Gastrocnemius medialis (tissue), 4 donors: ENCODE results near the gene PDIA5. TPM values are rescaled to one million over a fixed set of nuclear protein-coding genes. Genes with fewer than 3 reads are reported as not detected.
A peak's percentile ranks its signal among the peaks of the same experiment; 100 is the strongest.

Experiments used
- ATAC-seq, 2 donors: fragments of 150-250 bp; one replicate each; pipeline ENCODE4 v1.9.1; 2016
- DNase-seq, 2 donors: peaks; one replicate each; pipeline ENCODE4 v3.0.0-alpha.2; 2019
- H3K27ac ChIP-seq, 4 donors: fragments of 200-600 bp; sonication (generic); 1 replicate in 1 of 4; 2 replicates in 3 of 4; pipeline ENCODE4 v1.5.1; 2016 to 2018; ENCODE audit warnings: mild to moderate bottlenecking in 2 of 4, moderate library complexity in 1 of 4
- H3K27me3 ChIP-seq, 3 donors: fragments of 200-600 bp; sonication (generic) in 2 of 3; 1 replicate in 1 of 3; 2 replicates in 2 of 3; pipeline versions ENCODE4 v1.5.1 to v1.6.0; 2016 to 2019; ENCODE audit warnings: mild to moderate bottlenecking in 1 of 3, moderate library complexity in 1 of 3
- H3K36me3 ChIP-seq, 2 donors: fragments of 200-600 bp; sonication (generic) in 1 of 2; one replicate each; pipeline ENCODE4 v1.5.1; 2017 to 2018
- H3K4me1 ChIP-seq, 2 donors: fragments of 200-600 bp; sonication (generic) in 1 of 2; one replicate each; pipeline ENCODE4 v1.5.1; 2016 to 2017; ENCODE audit warnings: mild to moderate bottlenecking in 2 of 2
- H3K4me3 ChIP-seq, 4 donors: fragments of 200-600 bp; sonication (generic) in 3 of 4; 1 replicate in 1 of 4; 2 replicates in 3 of 4; pipeline ENCODE4 v1.5.1; 2016 to 2019; ENCODE audit warnings: mild to moderate bottlenecking in 2 of 4
- H3K9me3 ChIP-seq, 3 donors: fragments of 200-600 bp; sonication (generic) in 2 of 3; 1 replicate in 1 of 3; 2 replicates in 2 of 3; pipeline ENCODE4 v1.5.1; 2016 to 2019
- POLR2A ChIP-seq, 2 donors: fragments of 450-650 bp; IDR thresholded peaks; one replicate each; pipeline ENCODE4 v1.6.1; 2017; ENCODE audit warnings: antibody characterized with exemption in 2 of 2, mild to moderate bottlenecking in 2 of 2, moderate library complexity in 2 of 2
- in situ Hi-C, 4 donors: fragments of 200-750 bp; cut with MboI; loops; one replicate each; pipeline versions ENCODE4 v1.15.0 to v1.8.0; 2017; ENCODE audit warnings: low sequenced_read_pairs in 4 of 4
- intact Hi-C: fragments of 100-400 bp; cut with DNase I; formaldehyde crosslinking; loops from one replicate; pipeline ENCODE4 v1.15.1; 2023; ENCODE audit warnings: low total_unique reads
- total RNA-seq, 4 donors: library from RNA; depleted of rRNA; stranded (reverse); fragments of >200 nt; gene quantifications; one replicate each; pipeline versions ENCODE4 v1.1.0 to v1.2.3, GENCODE V29; 2016
- TF ChIP-seq, protein P1 (sequence below), 5 experiments: fragments of 450-650 bp in 3 of 5; fragments of 200-600 bp in 2 of 5; sonication (generic) in 2 of 5; IDR thresholded peaks in 4 of 5; conservative IDR thresholded peaks in 1 of 5; 1 replicate in 4 of 5; 2 replicates in 1 of 5; pipeline ENCODE4 v1.5.1; 2016 to 2019; ENCODE audit warnings: antibody characterized with exemption in 5 of 5, mild to moderate bottlenecking in 3 of 5, moderate library complexity in 3 of 5

Gene PDIA5
- total RNA-seq, 4 donors from 2014 or later = 2.3 to 4.2 (median 3.0) TPM

DNA sequence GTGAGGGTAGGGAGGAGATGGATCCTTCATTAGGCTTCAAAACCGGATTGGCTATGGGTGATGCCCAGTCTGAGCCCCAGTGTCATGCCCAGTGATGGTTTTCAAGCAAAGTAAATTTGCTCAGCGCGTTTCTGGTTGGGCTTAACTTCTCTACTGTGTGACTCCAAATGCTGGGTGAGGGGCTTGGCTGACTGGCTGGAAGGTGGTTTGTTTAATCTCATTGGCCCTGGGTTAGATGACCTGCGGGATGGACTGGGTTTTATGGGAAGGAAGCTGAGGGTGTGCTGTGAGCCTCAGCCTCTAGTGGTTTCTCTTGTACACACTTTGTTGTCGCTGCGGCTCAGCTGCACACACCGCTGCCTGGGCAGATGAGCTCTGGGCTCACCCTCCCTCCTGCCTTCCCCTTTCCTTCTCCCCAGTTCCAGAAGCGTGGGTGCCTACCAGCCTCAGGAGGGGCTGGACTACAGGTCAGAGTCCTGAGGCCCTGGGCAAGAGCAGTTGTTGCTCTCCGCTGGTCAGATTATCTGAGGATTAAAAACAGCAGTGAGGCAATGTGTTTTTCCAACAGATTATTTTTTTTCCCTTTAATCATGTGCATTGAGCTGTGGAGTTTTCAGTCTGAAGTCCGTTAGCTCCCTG lies 18.6 kb downstream of the PDIA5 start:
- no peaks in the 10 kb centered on the region for H3K9me3 ChIP-seq
- no peak overlapping the region for H3K4me3 ChIP-seq
- intact Hi-C loops = no loop called here
- peak overlapping the region in 1 of 4 donors; percentile 34 for H3K27ac ChIP-seq
- DNase-seq (no peak), ATAC-seq (no peak)
- H3K4me1 ChIP-seq = peaks cover 33 to 38% of the 10 kb centered on the region in 2 donors
- no peaks in the 10 kb centered on the region for H3K36me3 ChIP-seq
- in situ Hi-C loops = no loop called here
- TF ChIP-seq, protein P1, sequence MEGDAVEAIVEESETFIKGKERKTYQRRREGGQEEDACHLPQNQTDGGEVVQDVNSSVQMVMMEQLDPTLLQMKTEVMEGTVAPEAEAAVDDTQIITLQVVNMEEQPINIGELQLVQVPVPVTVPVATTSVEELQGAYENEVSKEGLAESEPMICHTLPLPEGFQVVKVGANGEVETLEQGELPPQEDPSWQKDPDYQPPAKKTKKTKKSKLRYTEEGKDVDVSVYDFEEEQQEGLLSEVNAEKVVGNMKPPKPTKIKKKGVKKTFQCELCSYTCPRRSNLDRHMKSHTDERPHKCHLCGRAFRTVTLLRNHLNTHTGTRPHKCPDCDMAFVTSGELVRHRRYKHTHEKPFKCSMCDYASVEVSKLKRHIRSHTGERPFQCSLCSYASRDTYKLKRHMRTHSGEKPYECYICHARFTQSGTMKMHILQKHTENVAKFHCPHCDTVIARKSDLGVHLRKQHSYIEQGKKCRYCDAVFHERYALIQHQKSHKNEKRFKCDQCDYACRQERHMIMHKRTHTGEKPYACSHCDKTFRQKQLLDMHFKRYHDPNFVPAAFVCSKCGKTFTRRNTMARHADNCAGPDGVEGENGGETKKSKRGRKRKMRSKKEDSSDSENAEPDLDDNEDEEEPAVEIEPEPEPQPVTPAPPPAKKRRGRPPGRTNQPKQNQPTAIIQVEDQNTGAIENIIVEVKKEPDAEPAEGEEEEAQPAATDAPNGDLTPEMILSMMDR (IDR thresholded peaks at IDR 0.05 in 4 of 5, conservative IDR thresholded peaks at IDR 0.05 in 1 of 5) = no peak
- no peak for TF ChIP-seq POLR2A (IDR thresholded peaks at IDR 0.05)
- no peaks in the 10 kb centered on the region for H3K27me3 ChIP-seq

GRCh38 chr3:123085932-123086627 lies 19.3 kb downstream of the PDIA5 start:
- intact Hi-C loops = no loop called here
- peaks cover 33 to 37% of the 10 kb centered on the region in 2 donors for H3K4me1 ChIP-seq
- no peaks in the 10 kb centered on the region for H3K9me3 ChIP-seq
- H3K27me3 ChIP-seq = no peaks in the 10 kb centered on the region
- H3K27ac ChIP-seq = no peak overlapping the region
- in situ Hi-C loops = no loop called here
- DNase-seq (no peak), ATAC-seq (no peak)
- H3K4me3 ChIP-seq = no peak overlapping the region
- no peak for TF ChIP-seq POLR2A (IDR thresholded peaks at IDR 0.05)
- TF ChIP-seq, protein P1 (IDR thresholded peaks at IDR 0.05 in 4 of 5, conservative IDR thresholded peaks at IDR 0.05 in 1 of 5) = no peak
- H3K36me3 ChIP-seq = no peaks in the 10 kb centered on the region

DNA sequence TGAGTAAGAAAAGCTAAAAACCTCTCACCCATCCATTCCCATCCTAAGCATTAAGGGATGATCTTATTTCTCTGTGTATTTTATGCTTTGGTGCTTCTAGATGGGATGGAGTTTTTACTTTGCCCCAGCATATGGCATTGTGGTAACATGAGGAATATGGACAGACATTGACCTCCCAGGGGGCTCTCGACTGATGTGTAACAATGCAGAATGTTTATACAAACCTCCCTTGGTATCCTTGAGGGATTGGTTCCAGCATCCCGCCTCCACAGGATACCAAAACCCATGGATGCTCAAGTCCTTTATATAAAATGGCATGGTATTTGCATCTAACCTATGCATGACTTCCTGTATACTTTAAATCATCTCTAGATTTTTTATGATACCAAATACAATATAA lies 21.6 kb downstream of the PDIA5 start:
- no peak for ATAC-seq
- Histone ChIP-seq H3K9me3 (no peaks in the 10 kb centered on the region), H3K4me3 (no peak overlapping the region), H3K4me1 (peaks cover 14 to 21% of the 10 kb centered on the region in 2 donors), H3K27me3 (no peaks in the 10 kb centered on the region), H3K27ac (no peak overlapping the region), H3K36me3 (peaks cover 0 to 6% of the 10 kb centered on the region in 2 donors)
- in situ Hi-C loops (no loop called here), intact Hi-C loops (no loop called here)
- no peak for DNase-seq
- TF ChIP-seq POLR2A (IDR thresholded peaks at IDR 0.05) = no peak
- TF ChIP-seq, protein P1 (IDR thresholded peaks at IDR 0.05 in 4 of 5, conservative IDR thresholded peaks at IDR 0.05 in 1 of 5) = no peak

DNA sequence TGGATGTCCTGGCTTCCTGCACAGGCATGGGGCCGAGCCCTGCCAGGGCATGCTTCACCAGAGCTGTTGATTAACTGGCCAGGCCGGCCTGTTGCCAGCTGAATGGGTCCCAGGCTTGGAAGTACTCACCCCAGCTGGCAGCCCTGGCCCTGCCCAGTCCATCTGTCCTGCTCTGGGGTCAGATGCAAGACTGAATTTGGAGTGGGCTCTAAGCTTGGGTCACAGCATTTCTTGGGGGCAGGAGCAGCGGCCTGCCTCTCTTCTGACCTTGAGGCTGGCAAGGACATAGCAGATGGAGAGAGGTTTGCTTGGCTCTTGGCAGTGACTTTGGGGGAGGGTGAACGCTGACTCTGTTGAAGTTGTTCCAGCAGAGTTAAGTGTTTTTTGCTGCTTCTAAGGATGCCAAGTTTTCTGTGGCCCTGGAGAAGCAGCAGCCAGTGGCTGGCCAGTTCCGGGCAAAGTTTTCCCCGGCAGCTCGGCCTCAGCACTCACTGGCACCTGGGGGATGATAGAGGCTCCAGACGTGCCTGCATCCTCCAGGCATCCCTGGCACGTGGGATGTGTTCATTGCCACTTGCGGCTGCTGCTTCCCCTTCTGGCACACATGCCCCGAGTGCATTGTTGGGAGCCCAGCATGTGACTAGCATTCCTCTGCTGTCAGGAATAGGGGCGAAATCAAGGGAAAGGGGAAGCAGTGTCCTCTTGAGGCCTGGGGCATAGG lies 22.9 kb downstream of the PDIA5 start:
- in situ Hi-C loops = no loop called here
- Histone ChIP-seq H3K27me3 (no peaks in the 10 kb centered on the region), H3K9me3 (no peaks in the 10 kb centered on the region), H3K36me3 (peaks cover 0 to 6% of the 10 kb centered on the region in 2 donors), H3K4me3 (no peak overlapping the region), H3K27ac (peak overlapping the region in 1 of 4 donors; percentile 16), H3K4me1 (peaks cover 19 to 26% of the 10 kb centered on the region in 2 donors)
- peak; percentile 14 to 46 for DNase-seq
- TF ChIP-seq, protein P1 (IDR thresholded peaks at IDR 0.05 in 4 of 5, conservative IDR thresholded peaks at IDR 0.05 in 1 of 5) = no peak
- TF ChIP-seq POLR2A (IDR thresholded peaks at IDR 0.05) = no peak
- ATAC-seq = peak; percentile 30 to 59
- intact Hi-C loops = no loop called here
